GM18517 (cell line): Measurements from ENCODE around the gene ZNF407.

Source experiments
- ATAC-seq: cut with Tn5 transposase; IDR thresholded peaks from one replicate; pipeline ENCODE4 v1.9.1; 2021; ENCODE audit warnings: mild to moderate bottlenecking, moderate library complexity; ENCODE audit not compliant: unreplicated experiment

Gene ZNF407

DNA sequence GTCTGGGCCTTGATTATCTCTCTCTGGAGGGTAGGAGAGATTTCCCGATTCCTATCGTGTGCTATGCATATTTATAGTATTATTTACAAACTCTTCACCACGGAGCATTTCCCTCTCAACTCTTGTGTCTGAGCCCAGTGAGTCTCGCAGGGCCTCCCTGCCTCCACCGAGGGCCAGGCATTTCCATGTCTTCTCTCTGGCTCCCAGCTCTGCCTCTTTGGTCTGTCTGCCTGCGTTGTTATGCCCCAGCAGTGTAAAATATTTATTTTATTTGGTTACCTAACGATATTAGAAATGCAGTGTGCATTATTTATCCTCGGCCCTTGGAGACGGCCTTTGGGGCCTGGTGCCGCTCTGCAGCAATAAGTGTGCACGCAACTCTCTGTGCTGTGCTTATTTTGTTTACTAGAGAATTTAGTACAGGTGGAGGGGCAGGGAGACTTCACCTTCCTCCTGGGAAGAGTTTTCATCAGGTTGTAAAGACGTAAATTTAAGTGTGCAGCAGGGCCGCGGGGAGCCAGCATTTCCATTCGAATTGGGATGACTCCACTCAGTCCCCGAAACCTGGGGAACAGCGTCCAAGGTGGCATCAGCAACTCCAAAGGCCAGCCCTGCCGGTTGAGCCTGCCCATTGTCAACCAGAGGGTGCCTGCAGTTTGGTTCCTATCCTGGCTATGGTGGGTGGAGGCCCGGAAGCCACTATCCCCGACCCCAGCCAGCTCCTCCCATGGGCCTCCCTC lies 511.1 kb downstream of the ZNF407 start:
- no peak for ATAC-seq

DNA sequence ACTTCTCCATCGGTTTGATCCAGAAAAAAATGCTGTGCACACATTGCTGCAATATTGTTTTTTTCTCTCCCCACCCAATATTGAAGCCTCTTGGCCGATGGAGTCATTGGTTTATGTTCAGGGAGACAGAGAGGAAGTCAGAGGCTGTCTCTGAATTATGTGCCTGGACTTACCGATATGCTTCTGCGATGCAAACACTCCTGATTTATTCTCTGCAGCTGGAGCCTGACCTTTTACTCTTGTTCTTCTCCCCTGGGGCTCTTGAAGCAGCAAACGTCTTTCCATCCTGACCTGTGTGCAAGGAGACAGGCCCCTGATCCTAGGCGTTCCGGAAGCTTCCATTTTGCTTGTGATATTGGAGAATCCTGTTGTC lies 511.6 kb downstream of the ZNF407 start:
- no peak for ATAC-seq

DNA sequence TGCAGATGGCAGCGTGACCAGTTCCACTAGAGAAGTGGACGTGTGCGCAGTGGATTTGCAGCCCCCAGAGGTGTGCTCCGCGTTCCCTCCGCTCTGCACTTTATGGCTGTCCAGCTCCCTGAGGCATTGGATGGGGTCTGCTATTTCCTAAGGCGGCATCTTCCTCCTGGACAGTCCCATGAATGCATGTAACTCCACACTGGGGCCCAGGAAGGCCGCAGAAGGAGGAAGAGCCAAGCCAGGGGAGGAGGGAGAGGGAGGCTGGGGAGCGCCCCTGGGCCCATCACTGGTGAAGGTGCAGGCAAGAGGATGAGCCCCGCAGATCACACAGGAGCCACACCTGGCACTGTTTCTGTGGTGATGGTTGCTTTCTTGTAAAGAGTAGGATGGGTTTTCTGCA lies 512.1 kb downstream of the ZNF407 start:
- no peak for ATAC-seq

DNA sequence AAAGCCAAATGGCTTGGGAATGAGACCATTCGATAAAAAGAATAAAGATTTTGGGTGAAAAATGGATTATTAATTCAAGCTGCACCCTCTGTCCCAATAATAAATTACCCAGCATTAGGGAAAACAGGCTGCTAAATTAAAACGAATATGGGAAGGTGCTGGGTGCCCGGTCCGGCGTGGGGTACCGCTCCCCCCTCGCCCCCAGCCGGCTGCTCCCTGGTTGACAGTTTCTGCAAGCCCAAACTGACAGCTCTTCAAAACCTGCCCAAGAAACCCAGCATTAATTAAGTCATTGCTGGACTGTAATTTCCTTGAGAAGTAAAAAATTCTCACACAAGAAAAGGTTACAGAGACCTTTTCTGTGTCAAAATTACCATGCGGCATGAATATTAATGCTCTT lies 512.6 kb downstream of the ZNF407 start:
- no peak for ATAC-seq

DNA sequence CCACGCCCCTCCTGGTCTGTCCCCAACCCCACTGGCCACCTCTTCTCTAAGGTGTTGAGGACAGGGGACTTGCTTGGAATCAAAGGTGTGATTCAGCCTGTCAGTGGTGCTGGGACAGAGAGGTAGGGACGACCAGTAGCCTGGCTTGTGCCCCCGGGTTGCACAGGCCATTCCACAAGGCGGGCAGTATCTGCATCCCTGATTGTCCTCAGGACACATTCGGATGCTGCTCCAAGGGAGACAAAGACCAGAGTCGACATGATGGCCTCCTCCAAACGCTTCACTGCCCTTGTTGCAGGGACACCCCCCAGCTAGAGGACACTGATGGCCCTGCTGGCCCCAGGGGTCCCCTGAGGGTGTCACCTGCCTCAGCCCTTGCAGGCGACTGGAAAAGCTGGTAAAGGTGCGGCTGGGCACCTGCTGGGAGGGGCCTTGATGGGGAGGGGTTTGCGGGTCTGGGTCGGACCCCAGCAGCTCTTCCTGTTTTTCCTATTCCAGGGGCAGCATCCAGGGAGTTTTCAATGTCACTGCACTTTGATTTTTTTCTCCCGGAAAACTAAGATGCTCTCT lies 513.3 kb downstream of the ZNF407 start:
- ATAC-seq: no peak

DNA sequence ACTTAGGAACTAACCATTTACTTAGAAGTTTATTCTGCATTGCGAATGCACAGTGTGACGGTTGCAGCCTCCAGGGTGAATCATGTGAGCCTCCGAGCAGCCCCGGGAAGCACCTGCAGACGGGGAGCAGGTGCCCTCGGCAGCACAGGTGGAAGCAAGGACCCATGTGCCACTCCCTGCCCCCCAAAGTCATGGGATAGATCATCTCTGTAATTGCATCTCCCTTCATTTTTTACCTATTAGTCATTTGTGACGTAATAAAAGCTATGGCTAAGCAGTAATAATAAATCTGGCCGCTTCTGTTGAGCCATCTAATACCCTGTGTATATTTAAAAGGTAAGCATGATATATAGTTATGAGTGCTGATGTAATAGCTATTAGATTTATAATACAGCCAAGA lies 514.1 kb downstream of the ZNF407 start:
- ATAC-seq: no peak

DNA sequence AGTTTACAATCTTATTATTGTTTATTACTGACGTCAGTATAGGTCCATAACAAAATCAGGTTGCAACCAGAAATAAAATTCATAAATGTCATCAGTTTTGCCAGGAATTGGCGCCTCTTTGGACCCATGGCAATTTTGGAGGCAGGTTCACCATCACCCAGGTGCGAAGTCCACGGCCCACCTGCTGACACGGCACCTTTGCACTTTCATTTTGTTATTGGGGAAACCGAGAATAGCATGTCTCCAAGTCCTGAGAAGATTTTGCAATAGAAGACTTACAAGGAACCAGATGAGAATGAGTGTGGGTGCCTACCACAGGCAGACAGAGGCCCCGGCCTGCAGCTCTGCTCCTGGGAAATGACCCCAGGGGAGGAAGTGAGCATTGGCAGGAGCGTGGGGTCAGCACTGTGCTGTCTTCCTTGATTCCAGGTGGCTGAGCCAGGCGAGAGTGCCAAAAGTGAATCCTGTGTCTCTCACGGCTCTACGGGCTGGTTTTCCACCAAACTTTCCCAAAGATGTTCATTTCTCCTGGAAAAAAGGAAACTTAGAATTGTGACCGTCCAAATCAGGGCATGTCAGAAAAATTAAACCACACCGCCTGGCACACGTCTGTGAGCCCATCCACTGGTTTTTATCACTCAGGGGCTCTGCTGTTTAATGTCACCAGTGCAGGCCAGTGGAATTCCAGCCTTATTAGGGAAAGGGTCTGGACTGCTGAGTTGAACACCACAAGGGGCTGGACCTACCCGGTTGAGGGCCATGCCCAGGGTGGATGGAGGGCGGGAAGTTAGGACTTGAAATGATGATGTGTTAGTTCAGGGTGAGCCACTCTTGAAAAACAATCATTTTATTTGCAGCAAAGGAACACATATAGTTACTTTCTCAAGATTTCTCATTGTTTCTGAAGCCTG lies 514.8 kb downstream of the ZNF407 start:
- ATAC-seq: no peak

DNA sequence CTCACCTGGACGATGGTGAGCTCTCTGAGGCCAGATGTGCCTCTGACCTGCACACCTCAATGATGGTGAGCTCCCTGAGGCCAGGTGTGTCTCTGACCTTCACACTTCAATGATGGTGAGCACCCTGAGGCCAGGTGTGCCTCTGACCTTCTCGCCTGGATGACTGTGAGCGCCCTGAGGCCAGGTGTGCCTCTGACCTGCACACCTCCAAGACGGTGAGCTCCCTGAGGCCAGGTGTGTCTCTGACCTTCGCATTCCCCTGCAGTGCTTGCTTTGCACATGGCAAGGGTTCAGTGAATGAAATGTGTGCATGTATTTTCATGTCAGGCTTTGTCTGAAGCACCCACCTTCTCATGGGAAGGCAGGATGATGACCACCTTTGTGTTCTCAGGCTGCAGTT lies 515.8 kb downstream of the ZNF407 start:
- no peak for ATAC-seq

DNA sequence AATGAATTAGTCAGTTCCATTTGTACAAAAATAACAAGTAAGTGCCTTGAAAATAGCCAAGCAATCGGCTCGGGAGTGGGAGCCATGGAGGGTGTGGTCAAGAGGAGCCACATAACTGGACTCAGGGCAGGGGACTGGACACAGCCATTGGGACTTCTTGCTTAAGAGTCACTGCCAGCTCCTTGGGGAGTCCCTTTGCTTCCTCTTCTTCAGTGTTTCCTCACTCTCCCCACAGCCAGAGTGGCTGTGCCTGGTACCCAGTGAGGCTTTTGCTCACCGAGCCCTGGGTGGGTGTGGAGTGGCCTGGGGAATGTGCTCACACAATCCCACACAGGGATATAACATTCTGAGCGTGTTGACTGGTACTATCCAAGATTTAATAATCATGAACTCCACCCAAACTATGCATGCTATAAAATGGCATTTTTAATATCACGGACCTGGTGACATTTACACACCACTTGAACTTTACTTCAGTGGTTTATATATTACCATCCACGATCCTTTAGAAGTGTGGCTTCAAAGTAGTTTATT lies 516.6 kb downstream of the ZNF407 start:
- no peak for ATAC-seq
